HEK293 (cell line): ENCODE data around the gene BCKDHB.

Experiments
- CTCF ChIA-PET: fragments of 350-600 bp; formaldehyde crosslinking; extraction: SDS; loops from one replicate; lab custom pipeline; 2021; ENCODE audit warnings: antibody characterized with exemption; lab: Yijun Ruan, JAX
- POLR2A ChIA-PET: fragments of 300-600 bp; formaldehyde crosslinking; extraction: SDS; loops from one replicate; lab custom pipeline; 2020; ENCODE audit warnings: antibody characterized with exemption, inconsistent platforms; lab: Yijun Ruan, JAX
- H3K27ac ChIP-seq: fragments of 200-500 bp; sonication (Bioruptor generic); 2 replicates; pipeline ENCODE4 v1.5.1; 2014; ENCODE audit warnings: low read depth, low read length, control low read depth, inconsistent platforms; ENCODE audit errors: extremely low read depth
- H3K36me3 ChIP-seq, 2 experiments: fragments of 200-500 bp in 1 of 2; sonication (Bioruptor generic) in 1 of 2; 1 replicate in 1 of 2; 2 replicates in 1 of 2; pipeline ENCODE4 v1.5.1; 2014 to 2017; ENCODE audit warnings: inconsistent platforms in 2 of 2, low read length in 2 of 2; ENCODE audit not compliant: control insufficient read depth in 2 of 2, insufficient read depth in 1 of 2
- H3K4me1 ChIP-seq: fragments of 200-500 bp; sonication (Bioruptor generic); 2 replicates; pipeline ENCODE4 v1.5.1; 2014; ENCODE audit warnings: mild to moderate bottlenecking, low read length, inconsistent platforms; ENCODE audit not compliant: control insufficient read depth, insufficient read depth
- H3K4me3 ChIP-seq: 2 replicates; pipeline ENCODE4 v1.5.1; 2011; ENCODE audit warnings: low read depth, mild to moderate bottlenecking, control low read depth, low read length, moderate library complexity
- H3K9me3 ChIP-seq: fragments of 200-500 bp; sonication (Bioruptor generic); 2 replicates; pipeline ENCODE4 v1.5.1; 2014; ENCODE audit warnings: low read depth, low read length, inconsistent platforms; ENCODE audit not compliant: control insufficient read depth, insufficient read depth
- FEZF1 ChIP-seq: fragments of 450-650 bp; formaldehyde crosslinking; IDR thresholded peaks from 2 replicates; pipeline ENCODE4 v1.5.1; 2016; ENCODE audit warnings: missing biosample characterization, missing genetic modification characterization
- KLF7 ChIP-seq: fragments of 450-650 bp; formaldehyde crosslinking; IDR thresholded peaks from 2 replicates; pipeline ENCODE4 v1.5.1; 2016; ENCODE audit warnings: missing biosample characterization, missing genetic modification characterization, borderline replicate concordance
- MEIS1 ChIP-seq: sonication (generic); formaldehyde crosslinking; IDR thresholded peaks from 2 replicates; pipeline ENCODE4 v1.8.1; 2022; ENCODE audit warnings: missing genetic modification reagents, mild to moderate bottlenecking, borderline replicate concordance
- SCRT2 ChIP-seq: fragments of 450-650 bp; formaldehyde crosslinking; IDR thresholded peaks from 2 replicates; pipeline ENCODE4 v1.5.1; 2016; ENCODE audit warnings: missing biosample characterization, missing genetic modification characterization
- YY1 ChIP-seq: fragments of 450-650 bp; formaldehyde crosslinking; IDR thresholded peaks from 2 replicates; pipeline ENCODE4 v1.5.1; 2018; ENCODE audit warnings: missing biosample characterization, missing genetic modification characterization
- ZBTB8A ChIP-seq: fragments of 450-650 bp; formaldehyde crosslinking; IDR thresholded peaks from 2 replicates; pipeline ENCODE4 v1.5.1; 2016; ENCODE audit warnings: missing biosample characterization, missing genetic modification characterization
- ZEB2 ChIP-seq: fragments of 450-650 bp; formaldehyde crosslinking; IDR thresholded peaks from 2 replicates; pipeline ENCODE4 v1.5.1; 2016; ENCODE audit warnings: missing biosample characterization, missing genetic modification characterization
- ZNF114 ChIP-seq: fragments of 450-650 bp; formaldehyde crosslinking; IDR thresholded peaks from 2 replicates; pipeline ENCODE4 v1.5.0; 2017; ENCODE audit warnings: missing biosample characterization, missing genetic modification characterization
- ZNF121 ChIP-seq: fragments of 450-650 bp; formaldehyde crosslinking; IDR thresholded peaks from 2 replicates; pipeline ENCODE4 v1.5.1; 2016; ENCODE audit warnings: missing biosample characterization, missing genetic modification characterization
- ZNF211 ChIP-seq: fragments of 450-650 bp; formaldehyde crosslinking; IDR thresholded peaks from 2 replicates; pipeline ENCODE4 v1.5.1; 2016; ENCODE audit warnings: low read depth, missing biosample characterization, missing genetic modification characterization
- ZNF239 ChIP-seq: fragments of 450-650 bp; formaldehyde crosslinking; IDR thresholded peaks from 2 replicates; pipeline ENCODE4 v1.5.1; 2016; ENCODE audit warnings: missing biosample characterization, missing genetic modification characterization
- ZNF24 ChIP-seq: fragments of 450-650 bp; formaldehyde crosslinking; IDR thresholded peaks from 2 replicates; pipeline ENCODE4 v1.5.1; 2016; ENCODE audit warnings: missing biosample characterization, missing genetic modification characterization
- ZNF350 ChIP-seq: fragments of 450-650 bp; formaldehyde crosslinking; IDR thresholded peaks from 2 replicates; pipeline ENCODE4 v1.5.0; 2017; ENCODE audit warnings: missing biosample characterization, mild to moderate bottlenecking, missing genetic modification characterization
- ZNF366 ChIP-seq: fragments of 450-650 bp; formaldehyde crosslinking; conservative IDR thresholded peaks from 2 replicates; pipeline ENCODE4 v1.5.1; 2016; ENCODE audit warnings: missing biosample characterization, missing genetic modification characterization
- ZNF423 ChIP-seq: fragments of 450-650 bp; formaldehyde crosslinking; IDR thresholded peaks from 2 replicates; pipeline ENCODE4 v1.5.1; 2016; ENCODE audit warnings: missing biosample characterization, missing genetic modification characterization
- ZNF571 ChIP-seq: fragments of 450-650 bp; formaldehyde crosslinking; IDR thresholded peaks from 2 replicates; pipeline ENCODE4 v1.5.0; 2017; ENCODE audit warnings: missing biosample characterization, missing genetic modification characterization
- ZNF585B ChIP-seq: fragments of 450-650 bp; formaldehyde crosslinking; IDR thresholded peaks from 2 replicates; pipeline ENCODE4 v1.5.1; 2016; ENCODE audit warnings: missing biosample characterization, missing genetic modification characterization
- ZNF791 ChIP-seq: fragments of 450-650 bp; formaldehyde crosslinking; IDR thresholded peaks from 2 replicates; pipeline ENCODE4 v1.5.1; 2016; ENCODE audit warnings: missing biosample characterization, missing genetic modification characterization
- TF ChIP-seq, protein P1 (sequence below): fragments of 450-650 bp; formaldehyde crosslinking; IDR thresholded peaks from 2 replicates; pipeline ENCODE4 v1.5.1; 2016; ENCODE audit warnings: missing biosample characterization, missing genetic modification characterization, low read depth
- TF ChIP-seq, protein P2 (sequence below): fragments of 450-650 bp; formaldehyde crosslinking; IDR thresholded peaks from 2 replicates; pipeline ENCODE4 v1.5.1; 2016; ENCODE audit warnings: missing biosample characterization, missing genetic modification characterization
- TF ChIP-seq, protein P3 (sequence below): fragments of 450-650 bp; formaldehyde crosslinking; IDR thresholded peaks from 2 replicates; pipeline ENCODE4 v1.5.1; 2017; ENCODE audit warnings: missing biosample characterization, missing genetic modification characterization
- TF ChIP-seq, protein P4 (sequence below): fragments of 450-650 bp; formaldehyde crosslinking; IDR thresholded peaks from 2 replicates; pipeline ENCODE4 v1.5.1; 2017; ENCODE audit warnings: missing biosample characterization, missing genetic modification characterization

BCKDHB gene

DNA sequence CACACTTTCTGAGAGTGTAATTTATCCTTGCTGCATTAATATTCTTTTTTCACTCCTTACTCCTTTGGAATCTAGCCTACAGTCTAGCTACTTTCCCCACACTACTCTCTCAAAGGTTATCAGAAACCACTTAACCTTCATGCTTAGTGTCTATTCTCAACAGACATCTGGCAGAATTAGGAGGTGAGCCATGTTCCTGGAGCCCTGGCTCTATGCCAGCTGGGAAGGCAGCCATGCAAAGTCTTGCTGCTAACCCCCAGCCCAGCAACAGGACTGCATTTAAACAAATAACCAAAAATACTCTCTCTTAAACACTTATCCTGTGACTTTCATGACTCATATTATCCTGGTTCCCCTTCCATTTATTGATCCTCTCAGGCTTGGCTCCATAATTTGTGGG, 260.2 kb downstream of the BCKDHB start (continued):
- TF ChIP-seq ZNF366 (tag by site-specific recombination) (no peak), ZNF114 (tag by site-specific recombination) (no peak), FEZF1 (tag by site-specific recombination) (0 out of 2 replicates have a peak, but pooled peaks have one; percentile 10), YY1 (tag by site-specific recombination) (no peak), MEIS1 (CRISPR knock-in tag) (no peak)

DNA sequence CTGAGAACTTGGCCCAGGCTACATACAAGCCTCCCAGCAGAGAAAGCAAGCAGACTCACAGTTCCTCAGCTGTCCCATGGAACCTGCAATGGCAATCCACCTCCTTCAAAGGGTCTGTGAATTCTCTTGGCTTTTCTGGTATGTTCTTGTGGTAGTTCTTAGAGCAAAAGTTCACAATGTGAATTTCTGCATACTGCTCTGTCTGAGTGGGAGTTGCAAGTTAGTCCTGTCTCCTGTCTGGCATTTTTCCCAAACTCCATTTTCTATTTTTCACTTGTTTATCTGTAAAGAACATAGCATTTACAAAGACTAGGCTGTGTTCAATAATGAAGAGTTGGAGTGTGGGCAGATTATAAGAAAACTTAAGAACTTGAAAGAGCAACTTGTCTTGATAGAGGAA, 269.9 kb downstream of the BCKDHB start:
- Histone ChIP-seq H3K4me1 (no peaks in the 10 kb centered on the region), H3K9me3 (no peaks in the 10 kb centered on the region), H3K4me3 (no peak overlapping the region), H3K36me3 (no peaks in the 10 kb centered on the region), H3K27ac (no peak overlapping the region)
- CTCF ChIA-PET = interaction anchor here (0.6 kb wide), 2 partner anchors 38 to 1491 kb away, joined by 4 read pairs; no protein-coding TSS in a partner anchor
- TF ChIP-seq ZEB2 (tag by site-specific recombination) (no peak), ZNF24 (tag by site-specific recombination) (no peak), ZNF350 (tag by site-specific recombination) (no peak)
- TF ChIP-seq, protein P1, sequence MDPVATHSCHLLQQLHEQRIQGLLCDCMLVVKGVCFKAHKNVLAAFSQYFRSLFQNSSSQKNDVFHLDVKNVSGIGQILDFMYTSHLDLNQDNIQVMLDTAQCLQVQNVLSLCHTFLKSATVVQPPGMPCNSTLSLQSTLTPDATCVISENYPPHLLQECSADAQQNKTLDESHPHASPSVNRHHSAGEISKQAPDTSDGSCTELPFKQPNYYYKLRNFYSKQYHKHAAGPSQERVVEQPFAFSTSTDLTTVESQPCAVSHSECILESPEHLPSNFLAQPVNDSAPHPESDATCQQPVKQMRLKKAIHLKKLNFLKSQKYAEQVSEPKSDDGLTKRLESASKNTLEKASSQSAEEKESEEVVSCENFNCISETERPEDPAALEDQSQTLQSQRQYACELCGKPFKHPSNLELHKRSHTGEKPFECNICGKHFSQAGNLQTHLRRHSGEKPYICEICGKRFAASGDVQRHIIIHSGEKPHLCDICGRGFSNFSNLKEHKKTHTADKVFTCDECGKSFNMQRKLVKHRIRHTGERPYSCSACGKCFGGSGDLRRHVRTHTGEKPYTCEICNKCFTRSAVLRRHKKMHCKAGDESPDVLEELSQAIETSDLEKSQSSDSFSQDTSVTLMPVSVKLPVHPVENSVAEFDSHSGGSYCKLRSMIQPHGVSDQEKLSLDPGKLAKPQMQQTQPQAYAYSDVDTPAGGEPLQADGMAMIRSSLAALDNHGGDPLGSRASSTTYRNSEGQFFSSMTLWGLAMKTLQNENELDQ (tag by site-specific recombination) = no peak
- POLR2A ChIA-PET = no interaction called here

DNA sequence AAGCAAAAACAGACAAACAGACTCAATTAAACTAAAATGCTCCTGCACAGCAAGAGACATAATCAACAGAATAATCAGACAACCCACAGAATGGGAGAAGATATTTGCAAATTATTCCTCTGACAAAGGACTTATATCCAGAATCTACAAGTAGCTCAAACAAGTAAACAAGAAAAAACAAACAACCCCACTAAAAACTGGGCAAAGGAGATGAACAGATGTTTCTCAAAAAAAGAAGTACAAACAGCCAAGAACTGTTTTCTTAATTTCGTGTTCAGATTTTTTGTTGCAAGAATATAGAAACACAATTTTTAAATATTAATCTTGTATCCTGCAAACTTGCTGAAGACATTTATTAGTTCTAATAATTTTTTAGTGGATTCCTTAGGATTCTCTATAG, 274.1 kb downstream of the BCKDHB start:
- H3K27ac ChIP-seq = no peak overlapping the region
- TF ChIP-seq ZNF211 (tag by site-specific recombination) = no peak
- TF ChIP-seq ZNF791 = no peak
- TF ChIP-seq ZNF585B (tag by site-specific recombination) = no peak
- TF ChIP-seq, protein P2, sequence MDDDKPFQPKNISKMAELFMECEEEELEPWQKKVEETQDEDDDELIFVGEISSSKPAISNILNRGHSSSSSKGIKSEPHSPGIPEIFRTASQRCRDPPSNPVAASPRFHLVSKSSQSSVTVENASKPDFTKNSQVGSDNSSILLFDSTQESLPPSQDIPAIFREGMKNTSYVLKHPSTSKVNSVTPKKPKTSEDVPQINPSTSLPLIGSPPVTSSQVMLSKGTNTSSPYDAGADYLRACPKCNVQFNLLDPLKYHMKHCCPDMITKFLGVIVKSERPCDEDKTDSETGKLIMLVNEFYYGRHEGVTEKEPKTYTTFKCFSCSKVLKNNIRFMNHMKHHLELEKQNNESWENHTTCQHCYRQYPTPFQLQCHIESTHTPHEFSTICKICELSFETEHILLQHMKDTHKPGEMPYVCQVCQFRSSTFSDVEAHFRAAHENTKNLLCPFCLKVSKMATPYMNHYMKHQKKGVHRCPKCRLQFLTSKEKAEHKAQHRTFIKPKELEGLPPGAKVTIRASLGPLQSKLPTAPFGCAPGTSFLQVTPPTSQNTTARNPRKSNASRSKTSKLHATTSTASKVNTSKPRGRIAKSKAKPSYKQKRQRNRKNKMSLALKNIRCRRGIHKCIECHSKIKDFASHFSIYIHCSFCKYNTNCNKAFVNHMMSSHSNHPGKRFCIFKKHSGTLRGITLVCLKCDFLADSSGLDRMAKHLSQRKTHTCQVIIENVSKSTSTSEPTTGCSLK = no peak
- TF ChIP-seq ZNF423 (tag by site-specific recombination) = no peak
- TF ChIP-seq, protein P3, sequence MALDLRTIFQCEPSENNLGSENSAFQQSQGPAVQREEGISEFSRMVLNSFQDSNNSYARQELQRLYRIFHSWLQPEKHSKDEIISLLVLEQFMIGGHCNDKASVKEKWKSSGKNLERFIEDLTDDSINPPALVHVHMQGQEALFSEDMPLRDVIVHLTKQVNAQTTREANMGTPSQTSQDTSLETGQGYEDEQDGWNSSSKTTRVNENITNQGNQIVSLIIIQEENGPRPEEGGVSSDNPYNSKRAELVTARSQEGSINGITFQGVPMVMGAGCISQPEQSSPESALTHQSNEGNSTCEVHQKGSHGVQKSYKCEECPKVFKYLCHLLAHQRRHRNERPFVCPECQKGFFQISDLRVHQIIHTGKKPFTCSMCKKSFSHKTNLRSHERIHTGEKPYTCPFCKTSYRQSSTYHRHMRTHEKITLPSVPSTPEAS = no peak
- TF ChIP-seq ZNF121 (tag by site-specific recombination) = no peak
- H3K4me1 ChIP-seq = no peaks in the 10 kb centered on the region
- CTCF ChIA-PET = no interaction called here
- H3K9me3 ChIP-seq = no peaks in the 10 kb centered on the region
- POLR2A ChIA-PET = no interaction called here
- no peaks in the 10 kb centered on the region for H3K36me3 ChIP-seq
- no peak overlapping the region for H3K4me3 ChIP-seq

DNA sequence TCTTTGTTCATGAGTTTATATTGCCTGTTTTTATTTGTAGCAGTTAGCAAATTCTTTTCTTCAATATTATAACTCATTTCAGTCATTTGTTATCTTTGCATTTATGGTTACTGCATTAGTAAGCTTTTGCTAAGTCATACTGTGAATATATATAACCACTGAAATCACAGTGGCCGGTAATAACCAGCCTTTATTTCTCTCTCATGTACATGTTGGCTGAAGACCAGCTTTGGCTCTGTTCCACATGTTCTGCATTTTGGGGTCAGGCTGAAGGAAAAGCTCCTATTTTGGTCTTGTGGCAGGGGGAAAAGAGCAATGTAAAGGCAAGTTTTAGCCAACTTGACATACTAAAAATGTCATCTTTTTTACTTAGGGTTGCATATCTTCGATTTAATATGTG, 276.3 kb downstream of the BCKDHB start:
- Histone ChIP-seq H3K36me3 (no peaks in the 10 kb centered on the region), H3K4me3 (no peak overlapping the region), H3K4me1 (no peaks in the 10 kb centered on the region), H3K9me3 (no peaks in the 10 kb centered on the region), H3K27ac (no peak overlapping the region)
- CTCF ChIA-PET = interaction anchor here (0.6 to 1.1 kb wide), 2 partner anchors 45 to 525 kb away, joined by 3 to 4 read pairs; no protein-coding TSS in a partner anchor
- POLR2A ChIA-PET = interaction anchor here (0.6 kb wide), 1 partner anchor 26 kb away, joined by 5 read pairs; no protein-coding TSS in a partner anchor
- TF ChIP-seq ZNF571 (tag by site-specific recombination) (no peak), SCRT2 (tag by site-specific recombination) (no peak), ZBTB8A (tag by site-specific recombination) (no peak), ZNF239 (tag by site-specific recombination) (no peak), KLF7 (tag by site-specific recombination) (no peak)
- TF ChIP-seq, protein P4, sequence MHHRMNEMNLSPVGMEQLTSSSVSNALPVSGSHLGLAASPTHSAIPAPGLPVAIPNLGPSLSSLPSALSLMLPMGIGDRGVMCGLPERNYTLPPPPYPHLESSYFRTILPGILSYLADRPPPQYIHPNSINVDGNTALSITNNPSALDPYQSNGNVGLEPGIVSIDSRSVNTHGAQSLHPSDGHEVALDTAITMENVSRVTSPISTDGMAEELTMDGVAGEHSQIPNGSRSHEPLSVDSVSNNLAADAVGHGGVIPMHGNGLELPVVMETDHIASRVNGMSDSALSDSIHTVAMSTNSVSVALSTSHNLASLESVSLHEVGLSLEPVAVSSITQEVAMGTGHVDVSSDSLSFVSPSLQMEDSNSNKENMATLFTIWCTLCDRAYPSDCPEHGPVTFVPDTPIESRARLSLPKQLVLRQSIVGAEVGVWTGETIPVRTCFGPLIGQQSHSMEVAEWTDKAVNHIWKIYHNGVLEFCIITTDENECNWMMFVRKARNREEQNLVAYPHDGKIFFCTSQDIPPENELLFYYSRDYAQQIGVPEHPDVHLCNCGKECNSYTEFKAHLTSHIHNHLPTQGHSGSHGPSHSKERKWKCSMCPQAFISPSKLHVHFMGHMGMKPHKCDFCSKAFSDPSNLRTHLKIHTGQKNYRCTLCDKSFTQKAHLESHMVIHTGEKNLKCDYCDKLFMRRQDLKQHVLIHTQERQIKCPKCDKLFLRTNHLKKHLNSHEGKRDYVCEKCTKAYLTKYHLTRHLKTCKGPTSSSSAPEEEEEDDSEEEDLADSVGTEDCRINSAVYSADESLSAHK = no peak
